Activated T-cell treated with anti-CD3 and anti-CD28 coated beads, Interleukin-2, amount 50 U/mL, for 72 hours (primary cell): ENCODE data around the gene NAALADL2. TPM values are rescaled to one million over a fixed set of nuclear protein-coding genes. Genes with fewer than 3 reads are reported as not detected.

Source experiments
- ATAC-seq, 2 donors: fragments of 150-1000 bp; cut with Tn5 transposase; replicated peaks in 1 of 2; 2 replicates each; pipeline ENCODE4 v1.10.0; 2021; ENCODE audit warnings: moderate library complexity in 2 of 2, mild to moderate bottlenecking in 1 of 2
- DNase-seq, 2 donors: peaks; one replicate each; pipeline ENCODE4 v3.0.0; 2021 to 2022; ENCODE audit warnings: mixed read lengths in 1 of 2
- H3K27ac Mint-ChIP-seq: one replicate; pipeline ENCODE4 v1.8.0; 2022; ENCODE audit warnings: mild to moderate bottlenecking, moderate library complexity, mixed read lengths
- H3K27me3 Mint-ChIP-seq: one replicate; pipeline ENCODE4 v1.8.0; 2022; ENCODE audit warnings: low read depth, mixed read lengths
- H3K36me3 Mint-ChIP-seq, 2 donors: one replicate each; pipeline ENCODE4 v1.8.0; 2022; ENCODE audit warnings: mixed read lengths in 2 of 2, mild to moderate bottlenecking in 1 of 2; ENCODE audit not compliant: insufficient read depth in 2 of 2
- H3K4me1 Mint-ChIP-seq: one replicate; pipeline ENCODE4 v1.8.0; 2022; ENCODE audit warnings: low read depth, mixed read lengths
- H3K4me3 Mint-ChIP-seq, 2 donors: one replicate each; pipeline ENCODE4 v1.8.0; 2022; ENCODE audit warnings: mild to moderate bottlenecking in 2 of 2, mixed read lengths in 2 of 2, moderate library complexity in 2 of 2
- H3K9me3 Mint-ChIP-seq, 2 donors: one replicate each; pipeline ENCODE4 v1.8.0; 2022; ENCODE audit warnings: mixed read lengths in 2 of 2
- total RNA-seq, 2 donors: library from RNA; stranded (reverse); gene quantifications; one replicate each; pipeline ENCODE4 v1.2.3, GENCODE V29; 2022

NAALADL2 gene
- total RNA-seq, 2 donors from 2014 or later = 0.58 TPM; not detected in 1

GRCh38 chr3:175716446-175716845 is 857.3 kb downstream of the NAALADL2 start:
- no peak overlapping the region for H3K27ac Mint-ChIP-seq
- ATAC-seq (no peak), DNase-seq (no peak)
- no peaks in the 10 kb centered on the region for H3K27me3 Mint-ChIP-seq
- H3K36me3 Mint-ChIP-seq = no peaks in the 10 kb centered on the region
- no peaks in the 10 kb centered on the region for H3K4me1 Mint-ChIP-seq
- H3K4me3 Mint-ChIP-seq = no peak overlapping the region
- H3K9me3 Mint-ChIP-seq = peaks cover 0 to 2% of the 10 kb centered on the region in 2 donors

GRCh38 chr3:175726228-175726627 is 867.1 kb downstream of the NAALADL2 start:
- H3K27me3 Mint-ChIP-seq = no peaks in the 10 kb centered on the region
- peaks cover 1 to 2% of the 10 kb centered on the region in 2 donors for H3K9me3 Mint-ChIP-seq
- no peak overlapping the region for H3K27ac Mint-ChIP-seq
- ATAC-seq (no peak), DNase-seq (no peak)
- H3K36me3 Mint-ChIP-seq = no peaks in the 10 kb centered on the region
- no peaks in the 10 kb centered on the region for H3K4me1 Mint-ChIP-seq
- H3K4me3 Mint-ChIP-seq = no peak overlapping the region

GRCh38 chr3:175728566-175728965 is 869.4 kb downstream of the NAALADL2 start:
- Mint-ChIP-seq H3K36me3 (no peaks in the 10 kb centered on the region), H3K4me1 (no peaks in the 10 kb centered on the region), H3K27me3 (no peaks in the 10 kb centered on the region), H3K27ac (no peak overlapping the region), H3K4me3 (no peak overlapping the region), H3K9me3 (peaks cover 4 to 6% of the 10 kb centered on the region in 2 donors)
- no peak for ATAC-seq
- DNase-seq = no peak

GRCh38 chr3:175729466-175729865 is 870.3 kb downstream of the NAALADL2 start:
- Mint-ChIP-seq H3K27ac (no peak overlapping the region), H3K4me3 (no peak overlapping the region), H3K27me3 (no peaks in the 10 kb centered on the region), H3K36me3 (no peaks in the 10 kb centered on the region), H3K9me3 (peaks cover 3 to 6% of the 10 kb centered on the region in 2 donors), H3K4me1 (no peaks in the 10 kb centered on the region)
- ATAC-seq (no peak), DNase-seq (no peak)

GRCh38 chr3:175731543-175731942 is 872.4 kb downstream of the NAALADL2 start:
- peaks cover 5 to 11% of the 10 kb centered on the region in 2 donors for H3K9me3 Mint-ChIP-seq
- H3K27me3 Mint-ChIP-seq = no peaks in the 10 kb centered on the region
- H3K4me3 Mint-ChIP-seq = no peak overlapping the region
- ATAC-seq (no peak), DNase-seq (no peak)
- no peaks in the 10 kb centered on the region for H3K36me3 Mint-ChIP-seq
- H3K27ac Mint-ChIP-seq = no peak overlapping the region
- H3K4me1 Mint-ChIP-seq = no peaks in the 10 kb centered on the region

- Mint-ChIP-seq H3K27ac (no peak overlapping the region), H3K36me3 (no peaks in the 10 kb centered on the region), H3K4me1 (no peaks in the 10 kb centered on the region), H3K27me3 (no peaks in the 10 kb centered on the region), H3K4me3 (no peak overlapping the region), H3K9me3 (peaks cover 5 to 10% of the 10 kb centered on the region in 2 donors)
- no peak for ATAC-seq
- no peak for DNase-seq
Observed at GRCh38 chr3:175732017-175732416, 872.9 kb downstream of the NAALADL2 start.

- H3K36me3 Mint-ChIP-seq = no peaks in the 10 kb centered on the region
- DNase-seq = no peak
- H3K27me3 Mint-ChIP-seq = no peaks in the 10 kb centered on the region
- no peak for ATAC-seq
- peaks cover 7 to 13% of the 10 kb centered on the region in 2 donors for H3K9me3 Mint-ChIP-seq
- no peaks in the 10 kb centered on the region for H3K4me1 Mint-ChIP-seq
- H3K27ac Mint-ChIP-seq = no peak overlapping the region
- no peak overlapping the region for H3K4me3 Mint-ChIP-seq
Observed at GRCh38 chr3:175735866-175736265, 876.7 kb downstream of the NAALADL2 start.

GRCh38 chr3:175737646-175738572 is 878.8 kb downstream of the NAALADL2 start:
- Mint-ChIP-seq H3K4me3 (no peak overlapping the region), H3K4me1 (no peaks in the 10 kb centered on the region), H3K27me3 (no peaks in the 10 kb centered on the region), H3K36me3 (no peaks in the 10 kb centered on the region), H3K9me3 (peaks cover 8 to 11% of the 10 kb centered on the region in 2 donors), H3K27ac (no peak overlapping the region)
- no peak for ATAC-seq
- DNase-seq = no peak

- H3K4me1 Mint-ChIP-seq = no peaks in the 10 kb centered on the region
- no peaks in the 10 kb centered on the region for H3K36me3 Mint-ChIP-seq
- ATAC-seq (no peak), DNase-seq (no peak)
- H3K9me3 Mint-ChIP-seq = peaks cover 6 to 7% of the 10 kb centered on the region in 2 donors
- H3K4me3 Mint-ChIP-seq = no peak overlapping the region
- H3K27ac Mint-ChIP-seq = no peak overlapping the region
- no peaks in the 10 kb centered on the region for H3K27me3 Mint-ChIP-seq
Observed at GRCh38 chr3:175741951-175742350, 882.8 kb downstream of the NAALADL2 start.

- no peak overlapping the region for H3K27ac Mint-ChIP-seq
- no peaks in the 10 kb centered on the region for H3K4me1 Mint-ChIP-seq
Observed at GRCh38 chr3:175743733-175744400, 884.7 kb downstream of the NAALADL2 start.

GRCh38 chr3:175746308-175746707 is 887.2 kb downstream of the NAALADL2 start:
- Mint-ChIP-seq H3K9me3 (peaks cover 3 to 5% of the 10 kb centered on the region in 2 donors), H3K4me3 (no peak overlapping the region), H3K36me3 (no peaks in the 10 kb centered on the region), H3K4me1 (no peaks in the 10 kb centered on the region), H3K27ac (no peak overlapping the region), H3K27me3 (no peaks in the 10 kb centered on the region)
- ATAC-seq (no peak), DNase-seq (no peak)

More at GRCh38 chr3:175743733-175744400, 884.7 kb downstream of the NAALADL2 start:
- Mint-ChIP-seq H3K4me3 (no peak overlapping the region), H3K9me3 (peaks cover 3 to 7% of the 10 kb centered on the region in 2 donors), H3K36me3 (no peaks in the 10 kb centered on the region), H3K27me3 (no peaks in the 10 kb centered on the region)
- ATAC-seq = no peak
- no peak for DNase-seq

- Mint-ChIP-seq H3K4me1 (no peaks in the 10 kb centered on the region), H3K27ac (no peak overlapping the region), H3K9me3 (peaks cover 3% of the 10 kb centered on the region in 2 donors), H3K27me3 (no peaks in the 10 kb centered on the region), H3K36me3 (no peaks in the 10 kb centered on the region), H3K4me3 (no peak overlapping the region)
- ATAC-seq = no peak
- no peak for DNase-seq
Observed at GRCh38 chr3:175748087-175748730, 889.1 kb downstream of the NAALADL2 start.

GRCh38 chr3:175749981-175750380 is 890.8 kb downstream of the NAALADL2 start:
- H3K36me3 Mint-ChIP-seq = no peaks in the 10 kb centered on the region
- H3K4me1 Mint-ChIP-seq = no peaks in the 10 kb centered on the region
- no peak for ATAC-seq
- H3K27ac Mint-ChIP-seq = no peak overlapping the region
- DNase-seq = no peak
- H3K9me3 Mint-ChIP-seq = peaks cover 2% of the 10 kb centered on the region in 2 donors
- H3K4me3 Mint-ChIP-seq = no peak overlapping the region
- H3K27me3 Mint-ChIP-seq = no peaks in the 10 kb centered on the region
